ENCODE data around the gene AAK1. TPM values are rescaled to one million over a fixed set of nuclear protein-coding genes. Genes with fewer than 3 reads are reported as not detected.

The AAK1 gene
- total RNA-seq, 1 experiment from 2014 or later: 30.6 TPM

DNA sequence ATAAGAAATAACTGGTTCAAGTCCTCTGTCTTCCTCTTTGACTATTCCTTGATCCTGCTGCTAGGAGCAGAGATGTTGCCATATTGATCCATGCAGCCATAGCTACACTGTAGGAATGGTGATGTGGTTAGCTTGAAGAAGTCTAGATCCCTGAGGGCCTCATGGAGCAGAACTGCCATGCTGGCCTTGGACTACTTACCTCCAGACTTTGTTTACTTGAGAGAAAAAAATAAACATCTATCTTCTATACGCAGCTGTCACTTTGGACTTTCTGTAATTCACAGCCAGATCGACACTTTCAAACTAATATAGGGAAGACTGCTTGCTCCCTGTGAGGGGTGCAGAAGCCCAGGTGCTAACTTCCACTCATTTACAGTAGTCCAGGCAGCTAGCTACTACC lies 121.8 kb downstream of the AAK1 start:
- Histone ChIP-seq H3K9ac (ENCODE audit: extremely low read depth, insufficient read length, low read length) (no peak overlapping the region), H4K5ac (ENCODE audit: insufficient read length, low read depth, low read length) (no peak overlapping the region), H2BK5ac (ENCODE audit: insufficient read length, low read length) (no peak overlapping the region), H3K4ac (ENCODE audit: low read depth, low read length) (no peak overlapping the region), H3K9me3 (ENCODE audit: control insufficient read depth, low read depth, low read length) (no peaks in the 10 kb centered on the region), H2BK12ac (ENCODE audit: insufficient read length, low read depth, low read length) (no peak overlapping the region), H3K23ac (ENCODE audit: insufficient read length, low read depth, low read length) (no peak overlapping the region), H3K79me2 (ENCODE audit: insufficient read depth, low read length) (no peaks in the 10 kb centered on the region), H2AK5ac (ENCODE audit: insufficient read length, low read length) (no peak overlapping the region), H3K14ac (ENCODE audit: insufficient read depth, low read length) (no peak overlapping the region), H4K8ac (replicated peaks; ENCODE audit: insufficient read length, low read depth, low read length) (no peak overlapping the region), H3K56ac (ENCODE audit: insufficient read length, low read depth, low read length) (no peak overlapping the region), H3K23me2 (ENCODE audit: insufficient read length, low read depth, low read length, poor library complexity, severe bottlenecking) (no peaks in the 10 kb centered on the region), H3K4me1 (ENCODE audit: insufficient read depth, low read length) (peaks cover 10% of the 10 kb centered on the region; the same call in 1 of the 2 replicates), H4K91ac (ENCODE audit: insufficient read length, low read depth, low read length) (no peak overlapping the region), H3K18ac (ENCODE audit: insufficient read length, low read depth, low read length) (no peak overlapping the region), H3T11ph (ENCODE audit: low read length) (no peak overlapping the region), H4K20me1 (ENCODE audit: control insufficient read depth, insufficient read depth, insufficient read length) (no peaks in the 10 kb centered on the region), H2BK120ac (ENCODE audit: low read depth, low read length, poor library complexity, severe bottlenecking) (no peak overlapping the region), H3K79me1 (ENCODE audit: insufficient read depth, low read depth, low read length, poor library complexity, severe bottlenecking) (no peaks in the 10 kb centered on the region), H3K27ac (ENCODE audit: insufficient read length, low read depth, low read length) (no peak overlapping the region), H2BK15ac (ENCODE audit: low read depth, low read length) (no peak overlapping the region), H2BK20ac (ENCODE audit: low read depth, low read length, poor library complexity, severe bottlenecking) (no peak overlapping the region), H2AFZ (ENCODE audit: low read length) (no peak overlapping the region), H3K4me2 (ENCODE audit: insufficient read depth, insufficient read length, low read length) (no peak overlapping the region), H3K27me3 (ENCODE audit: insufficient read depth, low read length) (no peaks in the 10 kb centered on the region)
- Mint-ChIP-seq H3K9me3 (no peaks in the 10 kb centered on the region), H3K36me3 (ENCODE audit: insufficient read depth in 1 of 3, low read depth in 3 of 3) (peaks cover 16 to 43% (median 37%) of the 10 kb centered on the region in 3 experiments), H3K4me3 (no peak overlapping the region), H3K27me3 (ENCODE audit: low read depth) (no peaks in the 10 kb centered on the region), H3K27ac (no peak overlapping the region; a peak in 1 of 7 replicates), H3K4me1 (peaks cover 33 to 41% of the 10 kb centered on the region in 2 experiments)
- DNase-seq: no peak
- TF ChIP-seq, protein P1, sequence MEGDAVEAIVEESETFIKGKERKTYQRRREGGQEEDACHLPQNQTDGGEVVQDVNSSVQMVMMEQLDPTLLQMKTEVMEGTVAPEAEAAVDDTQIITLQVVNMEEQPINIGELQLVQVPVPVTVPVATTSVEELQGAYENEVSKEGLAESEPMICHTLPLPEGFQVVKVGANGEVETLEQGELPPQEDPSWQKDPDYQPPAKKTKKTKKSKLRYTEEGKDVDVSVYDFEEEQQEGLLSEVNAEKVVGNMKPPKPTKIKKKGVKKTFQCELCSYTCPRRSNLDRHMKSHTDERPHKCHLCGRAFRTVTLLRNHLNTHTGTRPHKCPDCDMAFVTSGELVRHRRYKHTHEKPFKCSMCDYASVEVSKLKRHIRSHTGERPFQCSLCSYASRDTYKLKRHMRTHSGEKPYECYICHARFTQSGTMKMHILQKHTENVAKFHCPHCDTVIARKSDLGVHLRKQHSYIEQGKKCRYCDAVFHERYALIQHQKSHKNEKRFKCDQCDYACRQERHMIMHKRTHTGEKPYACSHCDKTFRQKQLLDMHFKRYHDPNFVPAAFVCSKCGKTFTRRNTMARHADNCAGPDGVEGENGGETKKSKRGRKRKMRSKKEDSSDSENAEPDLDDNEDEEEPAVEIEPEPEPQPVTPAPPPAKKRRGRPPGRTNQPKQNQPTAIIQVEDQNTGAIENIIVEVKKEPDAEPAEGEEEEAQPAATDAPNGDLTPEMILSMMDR (conservative IDR thresholded peaks at IDR 0.05): no peak
- WGBS (ENCODE audit: extremely low coverage, insufficient read length, low lambda C conversion rate): no CpG with 5 or more reads among the region's 2 CpGs
